HCEC 1CT (cell line): ENCODE measurements around the gene ARHGAP26.

Source experiments
- DNase-seq: peaks from one replicate; pipeline ENCODE4 v3.0.0-alpha.2; 2017

ARHGAP26 gene

DNA sequence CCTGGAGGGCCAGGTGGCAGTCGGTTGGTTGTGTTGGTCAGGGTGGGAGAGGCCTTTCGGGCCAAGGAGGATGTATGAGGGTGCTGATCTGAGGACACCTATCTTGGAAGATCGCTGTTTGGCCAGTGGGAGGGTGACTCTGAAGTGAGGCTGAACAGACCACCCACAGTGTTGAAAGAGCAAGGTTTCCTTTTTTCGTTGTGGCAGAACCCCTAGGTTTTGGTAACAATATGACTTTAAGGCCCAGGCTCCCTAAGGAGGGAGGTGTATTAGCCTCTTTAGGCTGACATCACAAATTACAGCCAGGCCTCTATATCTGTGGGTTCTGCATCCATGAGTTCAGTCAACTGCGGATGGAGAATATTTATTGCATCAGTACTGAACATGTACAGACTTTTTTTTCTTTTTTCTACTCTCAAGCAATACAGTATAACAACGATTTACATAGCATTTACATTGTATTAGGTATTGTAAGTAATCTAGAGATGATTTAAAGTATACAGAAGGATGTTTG is 86.1 kb downstream of the ARHGAP26 start:
- no peak for DNase-seq

DNA sequence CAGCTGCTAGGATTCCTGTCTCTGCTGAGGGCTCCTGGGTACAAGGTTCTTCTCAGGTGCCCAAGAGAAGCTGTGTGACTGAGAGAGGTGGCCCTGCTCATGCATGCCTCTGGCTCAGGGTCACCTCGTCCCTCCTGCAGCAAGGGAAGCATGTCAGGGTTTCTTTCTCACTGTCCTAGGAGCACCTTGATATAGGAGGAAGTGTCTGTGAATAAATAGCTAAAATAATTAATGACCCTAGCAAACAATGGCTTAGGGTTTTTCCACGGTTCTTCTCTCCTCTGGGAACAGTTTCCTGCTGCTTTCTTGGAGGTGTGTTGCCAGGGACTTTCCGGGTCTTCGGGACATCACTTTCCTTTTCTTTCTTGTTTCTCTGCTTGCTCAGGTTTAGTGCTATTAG is 87.2 kb downstream of the ARHGAP26 start:
- DNase-seq, result no peak

DNA sequence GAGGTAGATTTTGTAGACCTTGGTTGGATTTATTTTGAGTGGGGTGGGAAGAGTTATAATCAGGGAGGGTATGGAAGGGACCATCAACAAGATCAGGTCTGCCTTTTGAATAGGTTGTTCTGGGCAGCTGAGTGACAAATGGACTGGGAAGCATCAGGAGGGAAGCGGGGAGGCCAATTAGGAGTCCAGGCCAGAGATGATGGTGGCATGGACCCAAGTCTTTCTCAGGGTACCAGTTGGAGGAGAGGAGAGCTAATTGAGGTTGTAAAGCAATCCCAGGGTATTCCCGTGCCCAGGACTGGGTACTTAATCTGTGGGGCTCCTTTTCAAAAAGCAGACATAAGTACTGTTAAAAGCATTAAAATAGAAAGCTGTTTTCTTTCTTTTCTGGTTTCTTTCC is 88.9 kb downstream of the ARHGAP26 start:
- no peak for DNase-seq

DNA sequence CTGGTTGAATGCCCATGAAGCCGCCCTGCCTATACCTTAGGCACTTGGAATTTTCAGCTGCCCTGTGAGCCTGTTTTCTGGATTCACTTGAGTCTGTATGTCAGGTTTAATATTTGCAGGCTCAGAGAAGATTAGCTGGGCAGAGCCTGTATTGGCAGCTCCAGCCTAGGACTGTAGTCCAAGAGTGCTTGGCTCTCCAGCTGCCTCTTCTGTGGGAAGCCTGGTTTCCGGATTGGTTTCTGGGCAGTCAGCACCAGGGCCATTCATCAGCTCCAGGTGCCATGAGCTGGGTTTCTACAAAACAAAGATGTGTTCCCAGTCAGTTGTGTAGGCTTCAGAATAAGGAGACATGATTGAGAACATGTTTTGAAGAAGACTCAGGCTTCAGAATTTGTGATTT is 90.1 kb downstream of the ARHGAP26 start:
- no peak for DNase-seq

DNA sequence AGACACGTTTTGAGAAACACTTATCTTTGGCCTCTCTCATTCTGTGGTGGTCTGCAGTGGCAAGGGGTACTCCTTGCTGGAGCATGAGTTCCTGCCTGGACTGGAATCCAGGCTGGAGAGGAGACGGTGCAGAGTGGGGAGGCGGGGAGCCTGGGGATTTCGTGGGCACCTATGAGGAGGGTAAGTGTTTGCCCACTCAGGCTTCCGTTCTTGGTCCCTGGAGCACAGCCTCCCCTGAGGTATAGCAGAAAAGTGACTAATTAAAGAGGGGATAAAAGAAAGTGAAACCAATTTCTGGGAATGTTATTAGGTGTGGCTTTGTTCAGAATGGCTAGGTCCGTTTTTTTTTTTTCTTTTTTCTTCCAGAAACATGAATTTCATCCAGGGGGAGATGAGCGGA is 90.8 kb downstream of the ARHGAP26 start:
- DNase-seq, result no peak

DNA sequence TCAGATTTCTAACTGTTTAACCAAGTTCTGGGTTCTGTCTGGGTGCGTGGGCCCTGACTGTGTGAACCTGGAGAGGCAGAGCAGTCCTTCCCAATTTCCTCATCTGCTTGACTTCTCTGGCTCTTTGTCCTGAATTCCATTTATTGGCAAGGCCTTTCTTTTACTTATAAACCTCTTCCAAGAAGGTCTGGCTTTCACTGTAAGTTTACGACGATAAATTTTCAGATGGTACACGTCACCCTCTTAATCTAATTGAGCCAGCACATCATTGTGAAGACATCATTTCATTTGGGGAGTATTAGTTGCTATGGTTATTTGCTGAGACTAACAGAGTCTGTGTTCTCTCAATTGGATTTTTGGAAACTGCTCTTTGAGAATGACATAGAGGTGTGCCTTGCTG is 92.4 kb downstream of the ARHGAP26 start:
- DNase-seq, result no peak

DNA sequence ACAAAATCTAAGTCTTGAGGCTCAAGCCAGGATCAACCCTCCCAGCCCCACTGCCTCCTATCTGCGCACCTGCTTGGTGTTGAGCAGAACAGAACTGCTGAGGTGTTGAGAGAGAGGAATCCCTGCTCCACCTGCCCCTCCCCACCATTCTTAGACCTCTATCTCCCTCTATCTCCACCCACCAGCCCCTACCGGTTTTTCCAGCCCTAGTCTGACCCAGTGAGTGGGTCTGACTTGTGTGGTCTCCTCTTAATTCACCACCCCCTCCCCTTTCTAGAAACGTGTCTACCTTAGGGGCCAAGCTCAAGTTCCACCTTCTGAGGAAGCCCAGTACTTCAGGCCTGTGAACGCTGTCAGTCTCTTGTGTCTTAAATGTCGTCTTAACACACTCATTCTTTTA is 93.7 kb downstream of the ARHGAP26 start:
- DNase-seq, result no peak

DNA sequence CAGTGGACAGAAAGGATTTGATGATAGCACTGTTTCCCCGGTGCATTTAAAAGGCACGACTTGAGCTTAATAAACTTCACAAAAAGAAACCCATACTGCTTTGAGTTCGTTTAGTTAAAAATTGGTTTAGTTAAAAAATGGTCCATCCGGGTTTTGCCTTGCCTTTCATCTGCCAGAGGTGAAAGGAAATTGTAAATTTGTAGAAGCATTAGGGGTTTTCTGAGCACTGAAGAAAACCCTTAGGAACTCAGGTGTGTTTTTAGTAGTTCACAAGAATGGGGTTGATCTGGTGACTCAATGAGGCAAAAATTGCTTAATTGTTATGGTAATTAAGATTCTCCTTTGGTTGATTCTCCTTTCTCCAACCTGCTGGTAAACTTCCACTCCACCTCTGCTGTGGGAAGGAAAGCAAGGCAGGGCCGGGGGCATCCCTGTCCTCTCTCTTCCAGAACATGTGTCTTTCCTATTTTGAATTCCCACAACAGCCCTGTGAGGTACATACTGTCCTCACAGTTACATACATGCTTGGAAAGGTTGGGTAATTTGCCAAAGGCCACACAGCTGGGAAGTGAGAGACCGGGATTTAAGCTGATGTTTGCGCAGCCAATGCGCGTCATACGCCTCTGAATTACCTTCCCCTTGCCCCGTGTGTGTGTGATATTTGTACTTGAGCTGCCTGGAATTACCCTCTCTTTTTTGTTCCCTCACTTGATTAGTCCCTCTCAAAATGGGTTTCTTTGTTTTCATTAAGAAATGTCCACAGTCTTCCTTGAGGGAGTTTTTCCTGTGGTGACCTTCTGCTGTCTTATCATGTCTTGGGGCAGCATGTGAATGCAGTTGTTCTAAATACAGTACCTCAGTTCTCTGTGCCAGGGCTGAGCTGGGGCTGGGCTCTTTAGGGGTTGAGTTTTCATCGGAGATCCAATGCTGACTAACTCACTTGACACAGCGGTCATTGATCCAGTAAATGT is 94.4 kb downstream of the ARHGAP26 start:
- no peak for DNase-seq

DNA sequence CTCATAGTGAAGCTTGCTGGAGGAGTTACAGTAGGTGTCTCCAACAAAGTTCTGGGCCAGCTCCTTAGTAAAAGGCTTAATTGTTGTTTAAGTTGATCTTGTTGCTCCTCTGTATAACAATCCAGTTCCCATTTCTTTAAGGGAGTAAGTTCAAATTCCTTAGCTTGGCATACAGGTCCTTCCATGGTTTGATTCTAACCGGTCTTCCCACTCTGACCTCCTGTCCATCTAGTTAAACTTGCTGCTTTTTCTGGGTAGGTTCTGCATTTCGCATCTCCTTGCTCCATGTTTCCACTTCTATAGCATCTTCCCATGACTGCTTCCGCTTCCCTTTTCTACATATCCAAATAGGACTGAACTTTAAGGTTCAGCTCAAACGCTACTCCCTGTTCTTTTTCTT is 95.5 kb downstream of the ARHGAP26 start:
- DNase-seq, result no peak

DNA sequence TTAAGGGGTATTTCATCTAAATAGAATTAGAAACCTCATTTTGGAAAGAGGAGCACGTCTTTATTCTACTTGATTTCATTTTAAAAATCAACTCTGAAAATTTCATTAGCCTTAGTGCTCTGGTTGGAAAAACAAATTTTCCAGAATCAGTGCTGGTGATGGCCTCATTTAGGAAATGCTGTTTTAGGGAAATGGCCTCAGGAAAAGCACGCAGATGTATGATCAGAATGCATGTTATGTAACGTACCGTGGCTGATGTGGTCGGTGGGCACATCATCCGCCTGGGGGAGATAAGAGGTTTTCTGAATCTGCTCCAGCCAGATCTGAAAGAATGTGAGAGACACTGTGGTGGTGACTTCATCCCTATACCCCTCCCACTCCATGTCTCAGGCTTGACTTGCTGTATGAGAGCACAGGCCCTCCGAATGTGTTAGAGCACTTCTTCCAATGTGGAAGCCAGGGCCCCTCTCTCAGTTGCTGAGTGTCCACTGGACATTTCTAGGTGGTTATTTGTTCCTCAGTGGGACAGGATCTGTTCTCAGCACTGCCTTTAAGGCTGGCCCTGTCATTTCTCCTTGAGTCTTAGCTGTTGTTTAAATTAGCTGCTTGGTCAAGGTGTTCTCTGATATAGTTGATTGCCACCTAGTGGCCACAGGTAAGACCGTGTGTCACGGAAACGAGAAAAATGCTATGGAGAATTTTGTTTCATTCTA is 96.5 kb downstream of the ARHGAP26 start:
- DNase-seq, result peak; percentile 69

DNA sequence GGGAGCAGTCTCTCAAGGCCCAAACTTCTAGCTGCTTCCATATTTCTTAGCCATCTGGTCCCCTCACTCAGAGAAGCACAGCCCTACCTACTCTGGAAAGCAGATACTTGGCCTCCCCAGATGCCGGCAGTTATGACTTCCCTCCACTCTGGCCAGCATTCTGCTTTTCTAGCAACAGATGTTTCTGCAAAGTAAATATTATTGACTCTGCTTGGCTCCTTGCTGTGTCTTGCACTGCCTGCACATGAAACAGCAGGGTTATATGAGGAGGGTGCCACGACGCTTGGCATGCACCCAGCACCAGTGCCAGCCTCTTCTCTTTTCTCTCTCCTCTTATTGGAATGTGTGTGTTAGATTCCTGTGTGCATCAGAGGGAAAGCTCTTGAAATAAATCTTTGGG is 99.7 kb downstream of the ARHGAP26 start:
- DNase-seq, result peak; percentile 10

DNA sequence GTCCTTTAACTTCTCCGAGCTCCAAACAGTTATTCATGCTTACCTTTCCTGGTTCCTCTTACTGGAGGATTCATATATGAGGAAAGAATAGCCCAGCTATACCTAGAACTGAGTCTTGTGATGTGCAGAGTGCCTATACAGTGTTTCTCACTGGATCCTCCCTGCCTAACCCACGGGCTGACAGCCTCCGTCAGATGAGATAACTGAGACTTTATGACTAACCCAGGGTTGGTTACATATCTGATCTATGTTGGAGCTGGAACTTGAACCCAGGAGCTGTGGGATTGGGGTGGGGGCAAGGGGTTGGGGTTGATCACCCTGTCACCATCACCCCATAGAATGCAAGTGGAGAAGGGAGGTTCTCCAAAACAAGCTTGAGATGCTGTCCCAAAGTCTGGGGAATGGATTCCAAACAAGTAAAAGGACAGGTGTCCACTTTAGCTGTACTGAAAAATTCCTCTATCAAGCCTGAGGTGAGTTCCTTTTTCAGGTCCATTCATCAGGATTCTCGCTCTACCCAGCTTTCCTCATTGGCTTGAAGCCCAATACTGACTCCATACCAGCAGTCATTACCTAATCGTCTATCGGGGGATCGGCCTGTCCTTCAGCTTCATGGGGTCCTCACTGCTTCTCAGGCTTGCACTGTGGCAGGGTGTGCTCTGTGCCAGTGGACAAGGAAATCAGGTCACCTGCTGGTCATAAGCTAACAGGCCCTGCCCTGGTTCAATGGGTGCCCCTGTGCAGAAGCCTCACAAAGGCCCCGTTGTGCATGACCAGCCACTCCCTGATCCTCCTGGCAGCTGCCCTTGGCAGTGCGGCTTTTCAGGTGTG is 100.6 kb downstream of the ARHGAP26 start:
- DNase-seq, result no peak

DNA sequence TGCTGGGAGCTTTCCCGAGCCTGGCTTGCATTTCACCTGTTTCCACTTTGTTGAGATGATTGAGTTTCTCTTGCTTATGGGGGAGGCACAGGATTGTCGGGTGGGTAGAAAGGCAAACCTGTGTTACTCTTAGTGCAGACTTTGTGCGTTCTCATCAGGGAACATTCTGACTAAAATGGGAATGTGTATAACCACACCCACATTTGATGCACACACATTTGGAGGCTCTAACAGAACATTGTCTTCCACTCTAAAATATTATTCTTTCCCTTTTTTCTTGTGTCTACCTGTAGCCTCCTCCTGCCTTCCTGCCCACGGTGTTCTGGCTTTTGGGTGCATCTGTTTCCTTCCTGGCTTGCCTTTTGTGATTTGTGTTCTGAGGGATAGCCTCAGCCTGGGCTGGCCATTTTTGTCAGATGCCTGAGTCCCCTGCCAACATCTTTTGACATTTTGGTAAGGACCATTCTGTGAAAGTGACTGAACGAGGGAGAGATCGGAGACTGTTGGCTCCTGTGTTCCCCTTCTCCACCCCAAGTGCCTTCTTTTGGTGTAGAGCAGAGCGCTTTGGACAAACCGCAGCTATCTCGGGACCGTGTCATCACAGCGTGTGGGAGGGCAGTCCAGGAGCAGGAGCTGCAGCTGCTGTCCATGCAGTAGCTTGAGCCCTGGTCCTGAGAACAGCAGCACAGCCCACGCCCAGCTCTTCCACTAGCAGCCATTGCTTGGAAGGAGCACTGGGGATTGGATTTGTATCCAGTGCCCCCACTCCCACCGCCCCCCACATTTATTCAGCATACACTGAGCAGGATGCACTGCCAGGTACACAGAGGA is 101.4 kb downstream of the ARHGAP26 start:
- DNase-seq, result no peak

DNA sequence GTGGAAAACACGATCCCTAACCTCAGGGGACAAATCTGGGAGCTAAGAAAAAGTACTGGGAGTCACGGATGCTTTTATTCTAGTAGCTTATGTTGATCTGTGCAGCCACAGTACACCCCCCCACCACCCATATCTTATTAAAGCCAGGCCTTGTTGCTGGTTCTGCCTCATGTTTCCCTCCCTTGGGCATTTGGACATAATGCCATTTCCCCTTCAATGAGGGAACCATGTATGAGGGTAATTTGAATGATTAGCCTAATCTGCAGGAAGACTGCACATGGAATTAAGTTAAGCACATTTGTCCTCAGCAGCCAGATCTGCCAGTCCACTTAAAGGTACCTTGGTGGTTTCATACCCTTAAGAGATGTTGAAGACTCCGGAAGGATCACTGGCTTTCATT is 102.0 kb downstream of the ARHGAP26 start:
- no peak for DNase-seq

DNA sequence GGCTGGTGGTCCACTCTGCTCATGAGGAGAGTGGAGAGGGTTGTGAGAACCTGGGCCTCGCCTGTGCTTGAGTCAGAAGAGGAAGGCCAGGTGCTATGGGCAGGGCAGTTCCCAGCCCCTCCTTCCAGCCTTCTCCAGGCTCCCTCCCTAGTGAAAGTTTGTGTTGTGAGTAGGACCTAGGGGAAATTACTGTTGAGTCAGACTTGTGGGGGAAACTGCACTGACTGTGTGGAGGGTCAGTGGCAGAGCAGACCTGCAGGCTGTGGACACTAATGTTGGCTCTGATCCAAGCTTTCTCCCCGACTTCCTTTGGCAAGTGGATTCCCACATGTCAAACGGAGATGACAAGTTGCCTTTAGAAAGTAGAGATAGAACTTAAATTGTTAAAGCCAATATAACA is 102.6 kb downstream of the ARHGAP26 start:
- peak; percentile 36 for DNase-seq

DNA sequence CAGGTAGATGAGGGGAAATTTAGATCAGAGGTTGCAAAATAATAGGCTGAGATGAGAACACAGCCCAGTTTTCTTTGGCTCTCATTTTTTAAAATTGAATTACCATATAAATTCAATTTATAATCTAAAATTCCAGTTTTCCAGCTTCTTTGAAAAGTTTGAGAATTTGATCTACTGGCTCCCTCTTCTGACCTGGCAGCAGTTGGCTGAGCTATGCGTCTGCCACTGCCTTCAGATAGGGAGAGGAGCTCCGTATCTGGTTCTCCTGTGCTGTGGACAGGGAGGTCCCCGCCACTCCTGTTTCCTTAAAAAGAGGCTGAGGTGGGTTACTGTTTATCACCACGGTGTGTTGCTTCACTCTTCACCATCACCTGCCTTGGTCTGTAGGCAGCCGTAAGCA is 103.7 kb downstream of the ARHGAP26 start:
- DNase-seq, result no peak

DNA sequence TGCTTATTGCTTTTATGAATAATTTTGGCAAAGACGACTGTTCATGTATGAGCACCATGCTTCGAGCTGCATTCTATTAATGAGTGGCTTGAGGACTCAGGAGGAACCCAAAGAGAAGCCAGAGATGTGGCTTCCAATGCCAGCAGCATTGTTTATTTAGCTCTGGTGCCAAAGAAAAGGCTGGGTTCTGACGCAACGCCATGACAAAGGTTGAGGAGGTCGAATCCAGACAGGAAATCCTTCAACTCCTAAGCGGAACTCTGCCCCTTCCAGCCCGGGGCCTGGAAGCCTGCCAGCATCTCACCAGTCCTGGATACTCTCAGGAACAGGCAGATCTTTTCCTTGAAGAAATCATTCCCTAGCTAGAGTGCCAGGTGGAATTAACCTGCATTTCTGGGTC is 104.4 kb downstream of the ARHGAP26 start:
- peak; percentile 34 for DNase-seq

DNA sequence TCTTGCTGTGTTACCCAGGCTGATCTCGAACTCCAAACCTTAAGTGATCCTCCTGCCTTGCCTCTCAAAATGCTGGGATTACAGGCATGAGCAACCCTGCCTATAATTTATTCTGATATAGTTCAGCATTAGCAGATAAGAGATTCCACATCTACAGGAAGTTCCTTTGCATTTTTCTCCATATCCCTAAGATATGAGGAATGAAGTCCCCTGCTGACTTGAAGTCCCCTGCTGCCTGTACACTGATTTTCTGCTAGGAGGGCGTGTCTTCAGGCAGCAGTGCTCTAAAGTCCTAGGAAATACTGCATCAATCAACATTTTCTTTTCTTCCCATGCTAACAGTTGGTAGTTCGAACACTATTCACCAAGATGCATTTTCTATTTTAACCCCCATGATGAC is 105.8 kb downstream of the ARHGAP26 start:
- no peak for DNase-seq

DNA sequence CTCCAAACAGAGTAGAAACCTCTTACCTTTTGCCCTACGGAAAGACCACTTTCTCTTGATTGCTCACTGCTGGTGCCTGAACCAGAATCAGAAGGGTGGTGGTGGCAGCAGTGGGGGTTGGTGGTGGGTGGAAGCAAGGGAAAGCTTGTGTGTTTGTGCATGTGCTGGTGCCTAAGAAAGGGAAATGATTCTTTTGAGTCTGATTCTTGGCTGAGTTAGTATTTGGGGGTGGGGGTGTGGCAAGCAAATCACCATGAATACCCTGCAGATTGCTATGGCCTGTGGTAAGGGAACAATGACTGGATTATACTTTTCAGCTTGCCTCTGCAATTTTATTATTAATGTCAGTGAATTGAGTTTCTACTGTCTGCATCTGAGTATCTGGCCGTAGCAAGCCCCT is 106.6 kb downstream of the ARHGAP26 start:
- DNase-seq, result no peak

DNA sequence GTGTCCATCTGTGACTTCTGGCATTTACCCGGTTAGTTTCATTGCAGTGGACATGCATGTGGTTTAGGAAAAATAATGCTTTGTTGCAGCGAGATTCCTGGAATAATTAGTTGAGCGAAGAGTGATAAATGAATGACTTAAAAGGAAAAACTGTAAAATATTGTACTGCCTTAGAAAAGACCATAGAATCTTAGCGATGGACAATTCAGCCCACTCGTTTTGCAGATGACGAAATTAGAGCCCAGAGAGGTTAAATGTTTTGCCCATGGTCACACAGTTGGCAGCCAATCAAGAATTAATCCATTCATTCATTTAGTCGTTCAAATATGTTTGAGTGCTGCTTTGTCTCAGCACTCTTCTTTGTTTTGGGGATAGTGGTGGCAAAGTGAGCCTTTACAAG is 107.9 kb downstream of the ARHGAP26 start:
- no peak for DNase-seq

DNA sequence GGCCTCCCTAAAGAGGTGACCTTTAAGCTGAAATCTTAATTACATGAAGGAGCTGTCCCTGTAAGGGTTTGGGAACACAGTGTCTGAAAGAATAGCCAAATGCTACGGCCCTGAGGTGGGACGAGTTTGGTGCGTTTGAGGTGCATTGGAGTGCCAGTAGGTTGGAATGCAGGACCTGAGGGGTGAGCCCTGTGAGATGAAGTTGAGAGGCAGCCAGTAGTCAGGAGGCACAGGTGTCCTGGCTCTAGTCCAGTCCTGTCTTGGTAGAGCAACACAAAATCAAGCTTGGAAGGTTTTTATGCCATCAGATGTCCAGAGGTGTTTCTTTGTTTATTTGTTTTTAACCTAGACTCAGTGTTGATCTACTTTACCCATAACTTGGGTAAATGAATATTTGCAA is 108.5 kb downstream of the ARHGAP26 start:
- DNase-seq, result no peak
